Mucosa of stomach (tissue), 1 donor: Measurements from ENCODE around the gene ARHGAP22.

Source experiments
- H3K27me3 ChIP-seq: one replicate; pipeline ENCODE4 v1.7.0; 2013; ENCODE audit warnings: mild to moderate bottlenecking, low read length; ENCODE audit not compliant: control insufficient read depth, insufficient read depth
- H3K36me3 ChIP-seq: one replicate; pipeline ENCODE4 v1.7.0; 2013; ENCODE audit warnings: low read length; ENCODE audit not compliant: control insufficient read depth, insufficient read depth
- H3K4me1 ChIP-seq: one replicate; pipeline ENCODE4 v1.7.0; 2013; ENCODE audit warnings: mild to moderate bottlenecking, low read length; ENCODE audit not compliant: control insufficient read depth, insufficient read depth
- H3K4me3 ChIP-seq: one replicate; pipeline ENCODE4 v1.7.0; 2013; ENCODE audit warnings: low read length
- H3K9ac ChIP-seq: one replicate; pipeline ENCODE4 v1.7.0; 2013; ENCODE audit warnings: mild to moderate bottlenecking, low read length, moderate library complexity
- H3K9me3 ChIP-seq: one replicate; pipeline ENCODE4 v1.7.0; 2013; ENCODE audit warnings: mild to moderate bottlenecking, low read length, moderate library complexity; ENCODE audit not compliant: control insufficient read depth
- donor health status: Pancreatic carcinoma.

ARHGAP22 gene

DNA sequence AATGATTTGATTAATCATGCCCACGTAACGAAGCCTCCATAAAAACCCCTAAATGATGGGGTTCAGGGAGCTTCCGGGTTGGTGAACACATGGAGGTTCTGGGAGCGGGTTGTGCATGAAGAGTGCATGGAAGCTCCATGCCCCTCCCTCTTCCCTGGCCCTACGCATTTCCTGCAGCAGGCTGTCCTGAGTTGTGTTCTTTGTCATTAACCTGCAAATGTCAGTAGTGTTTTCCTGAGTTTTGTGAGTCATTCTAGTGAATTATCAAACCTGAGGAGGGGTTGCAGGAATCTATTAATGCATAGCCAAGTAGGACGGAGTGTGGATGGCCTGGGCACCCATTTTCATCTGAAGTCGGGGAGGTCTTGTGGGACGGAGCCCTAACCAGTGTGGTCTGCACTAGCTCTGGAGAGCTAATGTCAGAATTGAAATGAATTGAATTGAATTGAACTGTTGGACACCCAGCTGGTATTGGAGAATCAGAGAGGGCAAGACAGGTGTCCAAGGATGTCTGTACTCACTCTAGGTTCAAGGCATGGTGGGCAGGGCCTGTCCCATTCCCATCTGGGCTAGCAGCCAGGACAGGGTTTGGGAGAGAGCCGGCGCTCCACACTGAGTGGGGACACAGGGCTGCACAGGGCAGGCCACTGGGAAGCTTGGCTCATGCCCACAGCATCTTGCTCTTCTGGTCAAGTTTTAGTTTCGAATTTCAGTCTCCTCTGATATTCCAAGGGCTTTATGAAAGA is 22.3 kb upstream of the ARHGAP22 start:
- Histone ChIP-seq H3K9ac (no peak overlapping the region), H3K27me3 (no peaks in the 10 kb centered on the region), H3K4me1 (no peaks in the 10 kb centered on the region), H3K9me3 (no peaks in the 10 kb centered on the region), H3K4me3 (no peak overlapping the region), H3K36me3 (no peaks in the 10 kb centered on the region)

DNA sequence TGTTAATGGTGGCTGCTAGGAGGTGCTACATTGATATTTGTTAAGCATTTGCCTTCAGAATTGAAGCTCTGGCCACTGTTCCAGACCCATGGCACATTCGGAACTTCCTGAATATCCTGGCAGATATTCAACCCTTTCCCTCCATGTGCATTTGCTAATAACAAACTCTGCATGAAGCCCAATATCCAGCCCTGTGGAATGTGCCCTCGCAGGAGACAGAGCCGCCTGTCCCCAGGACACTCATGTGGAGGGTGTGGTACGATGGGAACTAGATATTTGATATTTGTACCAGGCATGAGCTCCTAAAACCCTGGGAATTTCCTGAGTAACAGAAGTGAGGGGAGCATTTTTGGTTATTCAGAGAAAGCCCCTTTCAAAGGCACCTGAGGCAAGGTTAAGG is 21.6 kb upstream of the ARHGAP22 start:
- no peaks in the 10 kb centered on the region for H3K9me3 ChIP-seq
- H3K4me1 ChIP-seq: no peaks in the 10 kb centered on the region
- H3K9ac ChIP-seq: no peak overlapping the region
- no peak overlapping the region for H3K4me3 ChIP-seq
- no peaks in the 10 kb centered on the region for H3K27me3 ChIP-seq
- no peaks in the 10 kb centered on the region for H3K36me3 ChIP-seq

DNA sequence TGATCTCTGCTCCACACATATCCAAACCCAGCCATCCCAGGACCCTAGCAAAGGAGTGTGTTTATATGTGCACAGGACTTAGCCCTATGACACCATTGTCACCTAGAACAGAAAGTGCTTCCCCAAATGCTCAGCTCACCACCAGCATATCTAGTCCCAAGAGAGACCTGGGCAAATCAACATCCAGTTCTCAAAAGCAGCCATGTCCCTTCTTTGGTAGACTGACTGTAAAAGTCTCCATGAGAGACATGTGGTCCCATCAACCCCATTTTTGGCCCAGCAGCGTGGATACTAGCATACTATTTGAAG is 20.9 kb upstream of the ARHGAP22 start:
- H3K9ac ChIP-seq: no peak overlapping the region
- no peaks in the 10 kb centered on the region for H3K4me1 ChIP-seq
- H3K9me3 ChIP-seq: no peaks in the 10 kb centered on the region
- H3K36me3 ChIP-seq: no peaks in the 10 kb centered on the region
- H3K27me3 ChIP-seq: no peaks in the 10 kb centered on the region
- H3K4me3 ChIP-seq: no peak overlapping the region

DNA sequence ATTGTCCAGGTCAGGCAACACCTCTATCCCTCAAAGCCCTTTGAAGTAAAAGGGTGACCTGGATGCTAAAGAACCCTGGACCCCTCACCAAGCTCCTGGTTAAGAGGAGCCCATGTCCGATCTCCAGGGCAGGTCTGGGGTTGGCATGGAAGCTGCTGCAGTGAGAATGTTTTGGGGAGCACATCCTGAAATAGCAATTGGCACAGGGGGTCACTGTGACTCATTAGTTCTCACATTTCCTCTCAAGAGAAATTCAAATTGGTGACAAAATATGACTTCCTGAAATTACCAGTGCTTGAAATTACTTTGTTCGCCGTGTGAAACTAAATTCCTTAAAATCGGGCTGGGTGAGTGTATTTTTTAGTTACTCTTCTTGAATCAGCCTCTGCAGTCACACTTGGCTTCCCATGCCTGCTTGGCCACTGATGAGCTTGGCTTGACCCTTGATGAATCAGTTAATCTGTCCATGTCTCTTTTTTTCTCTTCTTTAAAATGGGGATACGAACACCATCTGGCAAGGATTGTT is 18.8 kb upstream of the ARHGAP22 start:
- H3K36me3 ChIP-seq: no peaks in the 10 kb centered on the region
- H3K27me3 ChIP-seq: no peaks in the 10 kb centered on the region
- H3K4me3 ChIP-seq: no peak overlapping the region
- H3K4me1 ChIP-seq: no peaks in the 10 kb centered on the region
- H3K9ac ChIP-seq: no peak overlapping the region
- no peaks in the 10 kb centered on the region for H3K9me3 ChIP-seq

DNA sequence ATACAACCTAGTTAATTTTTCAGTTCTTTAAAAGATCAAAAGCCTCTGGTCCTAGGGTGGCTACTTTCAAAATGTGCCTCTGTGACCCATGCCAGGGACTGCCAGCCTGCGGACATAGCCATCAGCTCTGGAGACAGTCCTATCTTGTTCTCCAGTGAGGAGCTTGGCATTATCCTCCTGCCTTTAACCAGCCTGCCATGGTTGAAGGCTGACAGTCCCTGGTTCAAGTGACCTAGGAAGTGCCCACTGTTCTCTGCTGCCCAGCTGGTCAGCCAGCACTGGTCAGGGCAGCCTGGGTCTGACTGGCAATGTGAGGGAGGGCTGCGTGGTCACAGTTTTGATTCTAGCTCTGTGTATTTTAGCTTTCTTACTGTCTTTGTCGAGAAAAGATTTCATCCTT is 18.1 kb upstream of the ARHGAP22 start:
- H3K36me3 ChIP-seq: no peaks in the 10 kb centered on the region
- H3K9me3 ChIP-seq: no peaks in the 10 kb centered on the region
- no peaks in the 10 kb centered on the region for H3K27me3 ChIP-seq
- H3K9ac ChIP-seq: no peak overlapping the region
- H3K4me1 ChIP-seq: no peaks in the 10 kb centered on the region
- H3K4me3 ChIP-seq: no peak overlapping the region

DNA sequence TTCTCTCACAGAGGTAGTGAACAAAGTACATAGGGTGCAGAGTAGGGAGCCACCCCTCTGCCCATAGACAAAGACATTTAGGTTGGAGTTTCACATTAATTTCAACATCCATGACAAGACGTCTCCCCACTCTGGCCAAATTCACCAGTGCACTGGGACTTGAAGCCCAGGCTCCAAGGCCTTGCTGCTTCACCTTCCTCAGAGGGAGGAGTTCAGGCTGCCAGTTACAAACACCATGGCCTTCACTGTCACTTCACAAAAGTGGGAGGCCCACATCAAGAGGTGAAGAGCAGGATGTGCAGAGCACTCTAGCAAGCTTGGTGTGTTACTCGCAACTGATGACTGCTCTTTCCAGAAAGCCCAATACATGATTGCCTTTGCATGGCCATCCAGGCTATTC is 15.8 kb upstream of the ARHGAP22 start:
- no peaks in the 10 kb centered on the region for H3K27me3 ChIP-seq
- no peak overlapping the region for H3K4me3 ChIP-seq
- no peak overlapping the region for H3K9ac ChIP-seq
- no peaks in the 10 kb centered on the region for H3K36me3 ChIP-seq
- no peaks in the 10 kb centered on the region for H3K4me1 ChIP-seq
- no peaks in the 10 kb centered on the region for H3K9me3 ChIP-seq

DNA sequence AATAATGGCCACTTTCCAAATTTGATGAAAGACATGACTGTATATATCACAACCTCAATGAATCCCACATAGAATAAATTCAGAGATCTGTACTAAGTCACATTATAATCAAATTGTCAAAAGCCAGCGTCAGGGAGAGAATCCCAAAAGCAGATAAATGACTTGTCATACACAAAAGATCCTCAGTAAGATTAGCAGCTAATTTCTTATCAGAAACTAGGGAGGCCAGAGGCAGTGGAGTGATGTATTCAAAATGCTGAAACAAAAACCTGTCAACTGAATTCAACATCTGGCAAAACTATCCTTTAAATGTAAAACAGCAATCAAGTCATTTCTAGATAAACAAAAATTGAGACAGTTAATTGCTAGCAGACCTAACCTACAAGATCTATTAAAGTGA is 11.6 kb upstream of the ARHGAP22 start:
- H3K27me3 ChIP-seq: no peaks in the 10 kb centered on the region
- H3K36me3 ChIP-seq: no peaks in the 10 kb centered on the region
- no peak overlapping the region for H3K4me3 ChIP-seq
- no peaks in the 10 kb centered on the region for H3K4me1 ChIP-seq
- H3K9me3 ChIP-seq: no peaks in the 10 kb centered on the region
- no peak overlapping the region for H3K9ac ChIP-seq

DNA sequence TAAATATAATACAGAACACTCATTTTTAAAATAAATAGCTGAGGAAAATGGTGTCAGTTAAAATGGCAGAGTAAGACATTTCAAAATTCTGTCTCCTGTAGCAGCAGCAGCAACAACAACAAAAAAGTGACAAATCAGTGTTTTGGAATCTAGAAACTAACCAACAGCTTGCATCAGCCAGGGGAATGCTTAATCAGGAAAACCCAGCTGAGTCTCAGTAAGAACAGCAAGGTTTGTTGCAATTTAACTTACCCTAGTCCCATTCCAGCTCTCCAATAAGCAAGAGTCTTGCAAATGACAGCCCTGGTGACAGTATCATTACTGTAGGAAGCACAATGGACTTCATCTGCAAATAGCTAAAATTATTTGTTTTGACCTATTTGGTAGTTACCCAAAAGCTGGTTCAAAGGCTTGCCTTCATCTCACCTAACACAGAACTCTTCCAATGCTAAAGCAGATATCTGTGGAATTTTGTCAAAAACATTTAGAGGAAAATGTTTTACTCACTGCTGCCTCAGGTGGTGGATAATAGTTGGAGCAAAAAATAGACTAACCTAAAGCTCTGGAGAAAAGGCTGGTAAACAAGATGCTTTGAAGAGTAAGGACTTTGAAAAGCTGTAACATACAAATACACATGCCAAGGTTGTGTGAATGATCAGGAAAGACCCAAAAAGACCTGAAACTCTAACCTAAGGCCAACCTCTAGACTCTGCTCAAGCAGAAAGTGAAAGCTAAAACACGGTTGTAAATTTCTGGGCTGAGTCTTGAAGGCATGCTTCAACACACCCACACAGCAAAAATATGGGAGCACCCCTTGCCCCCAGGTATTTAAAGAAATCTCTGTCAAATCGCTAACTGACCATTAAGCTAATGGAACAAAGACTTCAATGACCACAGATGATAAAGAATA is 9.9 kb upstream of the ARHGAP22 start:
- no peaks in the 10 kb centered on the region for H3K9me3 ChIP-seq
- H3K27me3 ChIP-seq: no peaks in the 10 kb centered on the region
- H3K4me3 ChIP-seq: no peak overlapping the region

DNA sequence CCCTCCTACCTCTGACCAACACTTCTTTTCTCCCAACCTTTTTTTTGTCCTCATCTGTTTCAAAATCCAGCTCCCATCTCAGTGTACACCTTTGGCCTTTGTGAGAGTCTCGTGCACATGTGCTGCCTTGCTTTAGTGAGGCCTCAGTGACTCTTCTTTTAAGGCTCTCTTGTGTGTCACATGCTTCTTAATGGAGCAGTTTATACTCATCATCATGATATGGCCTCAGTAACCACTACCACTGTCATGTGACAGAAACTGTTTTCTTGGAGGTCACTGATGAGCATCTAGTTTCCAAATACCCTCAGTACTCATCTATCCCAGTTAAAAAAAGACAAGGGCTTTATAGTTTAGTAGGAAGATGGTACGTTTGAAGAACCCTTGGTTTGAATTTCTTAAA is 8.1 kb upstream of the ARHGAP22 start:
- H3K27me3 ChIP-seq: no peaks in the 10 kb centered on the region

More for the DNA sequence above, 9.9 kb upstream of the ARHGAP22 start:
- Histone ChIP-seq H3K36me3 (no peaks in the 10 kb centered on the region), H3K9ac (no peak overlapping the region), H3K4me1 (no peaks in the 10 kb centered on the region)

DNA sequence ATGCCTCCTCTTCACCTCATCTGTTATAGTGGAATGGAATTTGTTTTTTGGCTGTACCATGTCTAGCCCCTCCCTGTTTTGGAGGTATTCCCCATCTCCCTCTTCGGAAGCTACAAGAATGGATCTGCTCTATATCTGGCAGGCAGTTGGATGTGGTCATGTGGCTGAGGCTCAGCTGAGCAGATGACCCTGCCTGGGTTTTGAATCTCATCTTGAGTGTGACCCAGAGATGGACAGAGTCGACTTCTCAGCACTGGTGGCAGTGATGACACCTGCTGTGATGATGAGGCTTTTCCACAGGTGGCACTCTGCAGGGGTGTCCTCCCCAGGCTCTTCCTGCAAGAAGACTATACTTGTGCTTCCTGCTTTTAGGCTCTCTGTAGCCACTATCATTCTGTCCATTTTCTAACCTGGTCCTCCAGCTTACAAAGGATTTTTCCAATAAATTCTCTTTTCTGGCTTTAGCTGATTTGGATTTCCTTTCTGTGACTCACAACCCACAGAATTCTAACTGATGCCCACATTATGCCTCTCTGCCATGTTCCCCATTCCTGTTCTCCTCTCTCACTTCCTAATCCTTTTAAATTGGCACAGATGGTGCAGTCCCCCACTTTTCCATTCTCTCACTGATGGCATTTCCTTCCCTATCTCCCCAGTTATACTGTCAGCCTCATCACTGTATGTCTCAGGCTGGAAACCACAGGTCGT is 7.5 kb upstream of the ARHGAP22 start:
- Histone ChIP-seq H3K4me1 (no peaks in the 10 kb centered on the region), H3K27me3 (no peaks in the 10 kb centered on the region), H3K4me3 (no peak overlapping the region), H3K9me3 (no peaks in the 10 kb centered on the region), H3K36me3 (no peaks in the 10 kb centered on the region), H3K9ac (no peak overlapping the region)

More for the DNA sequence above, 8.1 kb upstream of the ARHGAP22 start:
- H3K9me3 ChIP-seq: no peaks in the 10 kb centered on the region
- no peaks in the 10 kb centered on the region for H3K36me3 ChIP-seq
- no peaks in the 10 kb centered on the region for H3K4me1 ChIP-seq
- no peak overlapping the region for H3K4me3 ChIP-seq
- no peak overlapping the region for H3K9ac ChIP-seq

DNA sequence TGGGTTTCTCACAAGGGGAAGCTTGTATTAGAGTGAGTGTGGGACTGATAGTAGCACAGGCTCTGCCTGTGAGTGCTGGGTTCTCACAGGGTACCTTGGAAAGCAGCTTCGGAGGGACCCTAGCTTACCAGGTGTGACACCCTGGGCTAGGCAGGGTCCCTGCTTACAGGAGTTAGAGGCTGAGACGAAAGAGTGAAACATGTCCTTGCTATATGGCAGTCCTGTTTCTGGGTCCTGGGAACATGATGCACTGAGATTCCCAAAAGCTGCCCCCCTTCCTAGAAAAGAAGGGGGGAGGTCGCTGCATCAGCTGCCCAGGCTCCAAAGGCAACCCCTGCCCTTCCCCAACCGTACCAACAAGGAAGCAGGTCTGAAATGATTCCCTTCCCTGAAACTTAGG is 6.3 kb upstream of the ARHGAP22 start:
- Histone ChIP-seq H3K36me3 (no peaks in the 10 kb centered on the region), H3K9ac (no peak overlapping the region), H3K27me3 (no peaks in the 10 kb centered on the region), H3K9me3 (no peaks in the 10 kb centered on the region), H3K4me3 (no peak overlapping the region), H3K4me1 (no peaks in the 10 kb centered on the region)

DNA sequence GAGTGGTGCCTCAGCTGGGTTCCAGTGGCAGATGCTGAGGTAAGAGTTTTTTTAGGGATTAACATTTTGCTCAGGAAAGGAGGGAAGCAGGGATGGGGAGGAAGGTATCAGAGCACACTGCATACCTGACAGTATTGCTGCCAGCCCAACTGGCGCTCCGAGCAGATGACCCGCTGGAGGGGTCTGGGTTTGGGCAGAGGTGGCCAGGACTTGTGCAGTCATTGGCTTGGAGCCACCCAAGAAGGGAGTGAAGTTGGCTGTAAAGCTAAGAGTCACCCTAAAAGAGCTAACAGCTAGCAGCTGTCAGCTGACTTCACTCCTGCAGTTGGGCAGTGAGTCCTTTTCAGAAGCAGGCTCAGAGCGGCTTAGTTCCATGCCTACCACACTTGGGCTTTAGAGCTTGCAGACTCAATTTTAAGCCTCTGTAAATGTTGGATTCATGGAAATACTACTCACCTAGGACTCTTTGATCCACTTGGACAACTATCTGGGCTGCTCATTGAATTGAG is 5.8 kb upstream of the ARHGAP22 start:
- Histone ChIP-seq H3K9ac (no peak overlapping the region), H3K4me3 (no peak overlapping the region), H3K4me1 (no peaks in the 10 kb centered on the region)

More for the DNA sequence above, 5.8 kb upstream of the ARHGAP22 start:
- no peaks in the 10 kb centered on the region for H3K27me3 ChIP-seq
- H3K36me3 ChIP-seq: no peaks in the 10 kb centered on the region
- H3K9me3 ChIP-seq: no peaks in the 10 kb centered on the region
